ENCODE measurements around the gene STAT5B. TPM values are rescaled to one million over a fixed set of nuclear protein-coding genes. Genes with fewer than 3 reads are reported as not detected.

STAT5B gene
- polyA plus RNA-seq, 2 donors: 14.0 to 14.4 TPM

DNA sequence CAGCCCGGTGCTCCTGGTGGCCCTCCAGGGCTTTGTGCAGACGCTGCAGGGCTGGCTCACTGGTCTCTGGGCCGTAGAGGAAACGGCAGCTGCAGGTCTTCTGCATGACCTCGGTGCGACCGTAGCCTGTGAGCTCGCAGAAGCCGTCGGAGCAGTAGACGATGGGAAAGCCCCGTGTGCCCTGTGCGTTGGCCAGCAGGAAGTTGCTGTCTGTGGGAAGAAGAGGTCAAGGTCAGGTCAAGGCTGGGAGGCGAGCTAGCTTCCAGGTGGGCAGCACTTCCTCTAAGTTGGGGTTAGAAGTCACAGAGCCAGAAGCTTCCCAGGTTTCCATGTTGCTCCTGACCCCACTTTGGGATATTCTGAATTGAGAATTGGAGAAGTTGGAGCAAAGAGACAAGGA lies 97.4 kb downstream of the STAT5B start:
- no peak overlapping the region for H3K27ac ChIP-seq (ENCODE audit: low read depth in 2 of 2, low read length in 1 of 2)
- no peak overlapping the region for H3K4me3 ChIP-seq (ENCODE audit: low read depth in 1 of 2, low read length in 2 of 2)
- H3K9me3 ChIP-seq (ENCODE audit: control insufficient read depth in 2 of 2, insufficient read depth in 1 of 2, low read depth in 1 of 2, low read length in 1 of 2): no peaks in the 10 kb centered on the region
- H3K36me3 ChIP-seq (ENCODE audit: control insufficient read depth in 2 of 2, insufficient read depth in 2 of 2, low read length in 1 of 2): no peaks in the 10 kb centered on the region
- WGBS, 2 donors: 34 to 37% methylated on average over 14 of the region's 14 CpGs
- peaks cover 0 to 2% of the 10 kb centered on the region in 2 donors for H3K27me3 ChIP-seq (ENCODE audit: control insufficient read depth in 1 of 2, insufficient read depth in 2 of 2, low read length in 2 of 2)
- peaks cover 7% of the 10 kb centered on the region in 2 donors for H3K4me1 ChIP-seq (ENCODE audit: control insufficient read depth in 2 of 2, insufficient read depth in 2 of 2, low read length in 1 of 2)

DNA sequence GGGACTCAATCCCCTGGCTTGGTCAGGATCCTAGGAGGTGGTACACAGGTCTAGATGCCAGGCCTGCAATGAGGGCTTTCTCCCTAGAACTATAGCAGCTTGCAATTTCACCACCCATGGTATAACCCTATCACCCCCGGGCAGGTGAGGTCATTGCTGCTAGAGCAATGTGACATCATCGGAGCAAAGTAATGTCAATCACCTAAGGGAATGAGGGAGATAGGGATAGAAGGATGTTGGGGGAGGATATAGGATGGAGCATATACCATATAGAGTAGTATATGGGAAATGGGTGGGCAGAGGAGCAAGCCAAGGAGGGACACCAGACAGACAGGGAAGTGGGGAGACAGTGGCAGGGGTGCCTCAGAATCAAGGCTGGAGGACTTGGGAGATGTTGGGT lies 98.5 kb downstream of the STAT5B start:
- peaks cover 7% of the 10 kb centered on the region in 2 donors for H3K4me1 ChIP-seq (ENCODE audit: control insufficient read depth in 2 of 2, insufficient read depth in 2 of 2, low read length in 1 of 2)
- H3K36me3 ChIP-seq (ENCODE audit: control insufficient read depth in 2 of 2, insufficient read depth in 2 of 2, low read length in 1 of 2): no peaks in the 10 kb centered on the region
- no peak overlapping the region for H3K27ac ChIP-seq (ENCODE audit: low read depth in 2 of 2, low read length in 1 of 2)
- no peaks in the 10 kb centered on the region for H3K9me3 ChIP-seq (ENCODE audit: control insufficient read depth in 2 of 2, insufficient read depth in 1 of 2, low read depth in 1 of 2, low read length in 1 of 2)
- H3K27me3 ChIP-seq (ENCODE audit: control insufficient read depth in 1 of 2, insufficient read depth in 2 of 2, low read length in 2 of 2): peaks cover 0 to 2% of the 10 kb centered on the region in 2 donors
- H3K4me3 ChIP-seq (ENCODE audit: low read depth in 1 of 2, low read length in 2 of 2): no peak overlapping the region
- 86 to 88% methylated on average over 2 of the region's 2 CpGs for WGBS, 2 donors

DNA sequence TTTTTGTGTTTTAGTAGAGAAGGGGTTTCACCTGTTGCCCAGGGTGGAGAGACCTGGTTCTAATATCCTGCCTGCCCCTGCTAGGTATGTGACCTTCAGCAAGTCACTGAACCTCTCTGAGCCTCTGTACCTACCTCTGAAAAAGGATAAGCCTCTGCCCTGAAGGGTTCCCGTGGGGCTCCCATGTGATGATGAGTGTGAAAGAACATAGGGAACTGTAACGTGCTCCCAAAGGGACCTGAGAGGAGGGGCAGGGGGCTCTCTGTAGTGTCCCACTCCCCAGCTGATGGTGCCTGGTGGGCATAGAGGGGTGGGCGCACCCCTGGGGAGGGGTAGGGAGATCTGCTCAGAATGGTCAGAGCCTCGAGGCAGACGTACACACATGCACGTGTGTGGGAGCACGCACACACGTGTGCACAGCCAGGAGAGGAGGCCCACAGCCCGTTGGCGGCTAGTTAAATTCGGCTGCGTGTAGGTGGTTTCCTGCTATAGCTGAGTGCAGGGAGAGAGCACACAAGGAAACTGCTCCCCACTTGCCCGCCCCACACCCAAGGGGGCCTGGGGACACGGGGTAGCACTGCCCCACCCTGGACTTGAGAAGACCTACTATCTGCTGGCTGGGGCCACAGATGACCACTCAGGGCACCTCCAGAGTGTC lies 101.9 kb downstream of the STAT5B start:
- no peaks in the 10 kb centered on the region for H3K27me3 ChIP-seq (ENCODE audit: control insufficient read depth in 1 of 2, insufficient read depth in 2 of 2, low read length in 2 of 2)
- no peaks in the 10 kb centered on the region for H3K9me3 ChIP-seq (ENCODE audit: control insufficient read depth in 2 of 2, insufficient read depth in 1 of 2, low read depth in 1 of 2, low read length in 1 of 2)
- 71 to 74% methylated on average over 14 of the region's 14 CpGs for WGBS, 2 donors
- H3K4me3 ChIP-seq (ENCODE audit: low read depth in 1 of 2, low read length in 2 of 2): no peak overlapping the region
- H3K4me1 ChIP-seq (ENCODE audit: control insufficient read depth in 2 of 2, insufficient read depth in 2 of 2, low read length in 1 of 2): no peaks in the 10 kb centered on the region
- no peak overlapping the region for H3K27ac ChIP-seq (ENCODE audit: low read depth in 2 of 2, low read length in 1 of 2)
- H3K36me3 ChIP-seq (ENCODE audit: control insufficient read depth in 2 of 2, insufficient read depth in 2 of 2, low read length in 1 of 2): no peaks in the 10 kb centered on the region

DNA sequence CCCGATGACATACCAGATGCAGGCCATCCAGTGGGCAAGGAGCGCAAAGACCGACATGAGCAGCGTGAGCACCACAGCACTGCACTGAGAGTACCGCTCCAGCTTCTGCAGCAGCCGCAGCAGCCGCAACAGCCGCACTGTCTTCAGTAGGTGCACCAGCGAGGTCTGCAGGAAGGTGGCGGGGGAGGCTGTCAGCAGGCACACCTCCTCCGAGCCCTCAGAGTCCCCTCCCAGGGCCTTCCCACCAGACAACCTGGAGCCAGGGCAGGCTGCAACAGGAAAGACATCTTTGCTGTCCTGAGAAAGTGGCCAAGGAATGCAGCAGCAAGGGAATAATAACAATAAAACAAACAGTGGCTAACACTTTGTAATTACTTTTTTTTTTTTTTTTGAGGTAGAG lies 104.4 kb downstream of the STAT5B start:
- WGBS, 2 donors: 45 to 57% methylated on average over 11 of the region's 11 CpGs
- H3K27ac ChIP-seq (ENCODE audit: low read depth in 2 of 2, low read length in 1 of 2): no peak overlapping the region
- no peaks in the 10 kb centered on the region for H3K36me3 ChIP-seq (ENCODE audit: control insufficient read depth in 2 of 2, insufficient read depth in 2 of 2, low read length in 1 of 2)
- no peaks in the 10 kb centered on the region for H3K27me3 ChIP-seq (ENCODE audit: control insufficient read depth in 1 of 2, insufficient read depth in 2 of 2, low read length in 2 of 2)
- no peaks in the 10 kb centered on the region for H3K9me3 ChIP-seq (ENCODE audit: control insufficient read depth in 2 of 2, insufficient read depth in 1 of 2, low read depth in 1 of 2, low read length in 1 of 2)
- no peak overlapping the region for H3K4me3 ChIP-seq (ENCODE audit: low read depth in 1 of 2, low read length in 2 of 2)
- H3K4me1 ChIP-seq (ENCODE audit: control insufficient read depth in 2 of 2, insufficient read depth in 2 of 2, low read length in 1 of 2): no peaks in the 10 kb centered on the region

DNA sequence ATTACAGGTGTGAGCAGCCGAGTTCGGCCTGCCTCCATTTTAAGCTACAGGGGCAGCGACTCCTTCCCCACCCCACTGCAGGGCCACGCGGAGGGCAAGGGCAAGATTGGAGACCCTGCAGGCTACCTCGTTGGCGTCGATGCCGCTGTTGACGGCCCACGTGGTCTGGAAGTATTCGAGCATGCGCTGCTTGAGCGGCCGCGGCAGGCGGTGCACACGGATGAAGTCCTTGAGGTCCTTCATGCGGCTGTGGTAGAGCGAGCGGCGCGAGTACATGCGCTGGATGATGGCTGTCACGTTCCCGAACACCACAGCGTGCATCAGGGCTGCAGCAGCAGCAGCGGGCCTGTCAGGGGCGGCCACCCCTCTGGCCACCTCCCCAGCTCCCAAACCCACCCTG lies 106.8 kb downstream of the STAT5B start:
- Histone ChIP-seq H3K4me1 (ENCODE audit: control insufficient read depth in 2 of 2, insufficient read depth in 2 of 2, low read length in 1 of 2) (no peaks in the 10 kb centered on the region), H3K4me3 (ENCODE audit: low read depth in 1 of 2, low read length in 2 of 2) (no peak overlapping the region), H3K27me3 (ENCODE audit: control insufficient read depth in 1 of 2, insufficient read depth in 2 of 2, low read length in 2 of 2) (no peaks in the 10 kb centered on the region), H3K9me3 (ENCODE audit: control insufficient read depth in 2 of 2, insufficient read depth in 1 of 2, low read depth in 1 of 2, low read length in 1 of 2) (no peaks in the 10 kb centered on the region), H3K36me3 (ENCODE audit: control insufficient read depth in 2 of 2, insufficient read depth in 2 of 2, low read length in 1 of 2) (no peaks in the 10 kb centered on the region), H3K27ac (ENCODE audit: low read depth in 2 of 2, low read length in 1 of 2) (no peak overlapping the region)
- WGBS, 2 donors: 93 to 94% methylated on average over 29 of the region's 29 CpGs

DNA sequence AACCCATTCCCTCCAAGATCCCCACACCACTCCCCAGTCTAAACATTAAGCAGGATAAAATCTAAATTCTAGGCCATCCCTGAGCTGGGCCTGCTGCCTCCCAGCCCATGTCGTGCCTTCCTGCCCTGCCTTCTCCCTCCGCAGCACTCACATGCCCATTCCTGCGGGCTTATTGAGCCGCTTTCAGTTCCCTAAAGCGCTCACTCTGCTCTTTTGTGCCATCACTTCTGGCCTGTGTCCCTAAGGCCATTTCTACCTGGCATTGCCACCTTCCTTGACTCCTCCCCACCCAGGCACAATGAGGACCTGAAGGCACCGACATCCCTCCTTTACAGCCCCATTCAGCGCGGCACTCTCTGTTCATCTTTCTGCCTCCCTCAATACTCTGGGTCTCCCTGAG lies 108.4 kb downstream of the STAT5B start:
- H3K36me3 ChIP-seq (ENCODE audit: control insufficient read depth in 2 of 2, insufficient read depth in 2 of 2, low read length in 1 of 2): no peaks in the 10 kb centered on the region
- no peaks in the 10 kb centered on the region for H3K9me3 ChIP-seq (ENCODE audit: control insufficient read depth in 2 of 2, insufficient read depth in 1 of 2, low read depth in 1 of 2, low read length in 1 of 2)
- H3K4me1 ChIP-seq (ENCODE audit: control insufficient read depth in 2 of 2, insufficient read depth in 2 of 2, low read length in 1 of 2): no peaks in the 10 kb centered on the region
- no peak overlapping the region for H3K27ac ChIP-seq (ENCODE audit: low read depth in 2 of 2, low read length in 1 of 2)
- H3K27me3 ChIP-seq (ENCODE audit: control insufficient read depth in 1 of 2, insufficient read depth in 2 of 2, low read length in 2 of 2): no peaks in the 10 kb centered on the region
- 90% methylated on average over 8 of the region's 8 CpGs for WGBS, 2 donors
- H3K4me3 ChIP-seq (ENCODE audit: low read depth in 1 of 2, low read length in 2 of 2): no peak overlapping the region

DNA sequence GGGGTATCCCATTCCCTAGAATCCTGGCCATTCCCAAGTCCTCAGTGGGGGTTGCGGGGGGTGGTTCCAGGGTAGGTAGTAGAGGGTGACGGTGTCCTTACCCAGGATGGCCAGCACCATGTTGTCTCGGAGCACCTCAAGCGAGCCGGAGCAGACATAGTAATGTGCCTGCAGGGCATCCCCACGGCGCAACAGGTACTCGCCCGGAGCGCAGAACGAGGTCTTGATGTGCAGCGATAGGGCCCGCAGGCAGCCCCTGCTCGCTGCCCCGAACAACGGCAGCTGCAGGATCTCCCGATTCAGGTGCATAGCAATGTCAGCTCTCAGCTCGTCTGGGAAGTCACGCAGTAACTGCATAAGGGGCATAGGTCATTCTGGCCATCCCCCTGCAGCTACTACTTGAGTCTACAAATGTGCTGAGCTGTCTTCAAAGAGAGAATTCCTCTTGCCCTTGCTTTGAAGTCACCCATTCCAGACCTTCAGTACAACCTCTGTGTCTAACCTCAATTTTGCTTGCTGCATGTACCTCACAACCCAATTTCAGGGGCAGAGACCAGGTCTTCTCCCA lies 109.9 kb downstream of the STAT5B start:
- H3K9me3 ChIP-seq (ENCODE audit: control insufficient read depth in 2 of 2, insufficient read depth in 1 of 2, low read depth in 1 of 2, low read length in 1 of 2): no peaks in the 10 kb centered on the region
- H3K27ac ChIP-seq (ENCODE audit: low read depth in 2 of 2, low read length in 1 of 2): no peak overlapping the region
- H3K36me3 ChIP-seq (ENCODE audit: control insufficient read depth in 2 of 2, insufficient read depth in 2 of 2, low read length in 1 of 2): no peaks in the 10 kb centered on the region
- H3K4me1 ChIP-seq (ENCODE audit: control insufficient read depth in 2 of 2, insufficient read depth in 2 of 2, low read length in 1 of 2): no peaks in the 10 kb centered on the region
- no peak overlapping the region for H3K4me3 ChIP-seq (ENCODE audit: low read depth in 1 of 2, low read length in 2 of 2)
- no peaks in the 10 kb centered on the region for H3K27me3 ChIP-seq (ENCODE audit: control insufficient read depth in 1 of 2, insufficient read depth in 2 of 2, low read length in 2 of 2)
- WGBS, 2 donors: 90% methylated on average over 19 of the region's 19 CpGs

DNA sequence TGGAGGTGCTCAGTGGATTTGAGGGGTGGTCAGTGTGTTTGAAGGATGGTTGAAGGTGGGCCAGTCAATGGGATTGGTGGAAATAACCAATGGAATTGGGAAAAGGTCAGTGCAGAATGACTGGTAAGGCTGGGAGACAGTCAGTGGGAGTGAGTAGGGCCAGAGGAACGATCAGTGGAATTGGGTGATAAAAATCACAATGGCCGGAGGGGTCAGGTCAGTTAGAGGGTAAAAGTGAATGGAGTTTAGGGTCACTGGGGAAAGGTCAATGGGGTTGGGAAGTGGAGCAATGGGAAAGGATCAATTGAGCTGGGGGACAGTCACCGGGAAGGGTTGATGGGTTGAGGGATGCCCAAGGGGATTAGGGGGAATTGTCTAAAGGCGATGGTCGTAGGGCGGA lies 110.4 kb downstream of the STAT5B start:
- WGBS, 2 donors: 89 to 96% methylated on average over 6 of the region's 6 CpGs
- Histone ChIP-seq H3K27me3 (ENCODE audit: control insufficient read depth in 1 of 2, insufficient read depth in 2 of 2, low read length in 2 of 2) (no peaks in the 10 kb centered on the region), H3K27ac (ENCODE audit: low read depth in 2 of 2, low read length in 1 of 2) (no peak overlapping the region), H3K4me3 (ENCODE audit: low read depth in 1 of 2, low read length in 2 of 2) (no peak overlapping the region), H3K9me3 (ENCODE audit: control insufficient read depth in 2 of 2, insufficient read depth in 1 of 2, low read depth in 1 of 2, low read length in 1 of 2) (no peaks in the 10 kb centered on the region), H3K36me3 (ENCODE audit: control insufficient read depth in 2 of 2, insufficient read depth in 2 of 2, low read length in 1 of 2) (no peaks in the 10 kb centered on the region), H3K4me1 (ENCODE audit: control insufficient read depth in 2 of 2, insufficient read depth in 2 of 2, low read length in 1 of 2) (no peaks in the 10 kb centered on the region)

DNA sequence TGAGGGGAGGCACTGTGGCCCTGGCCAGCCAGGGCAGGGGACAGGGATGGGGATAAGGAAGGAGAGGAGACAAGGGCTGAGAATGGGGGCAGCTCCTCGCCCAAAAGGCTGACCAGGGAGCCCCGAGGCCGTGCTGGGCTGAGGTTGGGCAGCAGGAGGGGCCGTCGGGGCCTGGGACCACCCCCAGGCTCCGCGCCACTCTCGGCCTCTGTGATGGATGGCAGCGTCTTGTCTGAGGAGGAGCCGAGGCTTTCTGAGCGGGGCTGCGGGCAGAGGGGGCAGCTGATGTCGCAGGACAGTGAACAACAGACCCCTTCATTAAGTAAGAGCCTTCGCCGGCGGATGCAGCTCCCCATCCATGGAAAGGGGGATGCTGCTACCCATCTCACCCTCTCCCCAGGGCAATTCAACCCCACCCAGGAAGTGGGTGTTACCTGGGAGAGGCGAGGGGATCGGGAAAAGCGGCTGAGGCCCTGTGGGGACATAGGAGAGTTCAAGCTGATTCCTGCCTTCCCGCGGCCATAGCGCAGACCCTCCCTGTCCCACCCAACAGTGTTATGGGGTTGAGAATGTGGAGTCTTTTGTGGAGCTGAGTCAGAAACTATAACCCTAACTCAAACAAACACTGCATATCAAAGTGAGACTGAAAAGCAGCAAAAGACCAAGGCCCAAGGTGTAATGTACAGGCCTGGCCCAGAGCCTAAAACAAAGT lies 112.3 kb downstream of the STAT5B start:
- Histone ChIP-seq H3K4me3 (ENCODE audit: low read depth in 1 of 2, low read length in 2 of 2) (no peak overlapping the region), H3K36me3 (ENCODE audit: control insufficient read depth in 2 of 2, insufficient read depth in 2 of 2, low read length in 1 of 2) (no peaks in the 10 kb centered on the region), H3K27me3 (ENCODE audit: control insufficient read depth in 1 of 2, insufficient read depth in 2 of 2, low read length in 2 of 2) (no peaks in the 10 kb centered on the region), H3K27ac (ENCODE audit: low read depth in 2 of 2, low read length in 1 of 2) (no peak overlapping the region), H3K4me1 (ENCODE audit: control insufficient read depth in 2 of 2, insufficient read depth in 2 of 2, low read length in 1 of 2) (no peaks in the 10 kb centered on the region), H3K9me3 (ENCODE audit: control insufficient read depth in 2 of 2, insufficient read depth in 1 of 2, low read depth in 1 of 2, low read length in 1 of 2) (no peaks in the 10 kb centered on the region)
- 46 to 56% methylated on average over 22 of the region's 22 CpGs for WGBS, 2 donors

DNA sequence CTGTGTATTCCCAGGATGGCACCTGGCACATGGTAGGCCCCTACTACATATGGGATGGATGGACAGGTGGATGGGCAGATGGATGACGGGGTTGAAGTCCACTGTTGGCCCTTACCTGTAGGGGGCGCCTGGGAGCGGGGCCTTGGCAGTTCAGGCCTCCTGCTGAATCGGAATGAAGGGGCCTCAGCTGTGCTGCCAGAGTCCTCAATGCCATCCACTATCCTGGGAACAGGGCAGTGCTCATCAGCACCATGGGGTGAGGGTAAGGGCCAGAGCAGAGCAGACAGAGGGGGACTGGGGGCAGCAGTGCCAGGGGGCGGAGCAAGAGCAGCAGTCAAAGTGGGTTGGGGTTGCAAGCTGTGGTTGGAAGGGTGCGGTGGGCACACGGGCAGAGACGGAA lies 113.1 kb downstream of the STAT5B start:
- H3K9me3 ChIP-seq (ENCODE audit: control insufficient read depth in 2 of 2, insufficient read depth in 1 of 2, low read depth in 1 of 2, low read length in 1 of 2): no peaks in the 10 kb centered on the region
- WGBS, 2 donors: 55 to 60% methylated on average over 8 of the region's 8 CpGs
- no peak overlapping the region for H3K27ac ChIP-seq (ENCODE audit: low read depth in 2 of 2, low read length in 1 of 2)

More for the DNA sequence above, 113.1 kb downstream of the STAT5B start:
- no peak overlapping the region for H3K4me3 ChIP-seq (ENCODE audit: low read depth in 1 of 2, low read length in 2 of 2)
- no peaks in the 10 kb centered on the region for H3K27me3 ChIP-seq (ENCODE audit: control insufficient read depth in 1 of 2, insufficient read depth in 2 of 2, low read length in 2 of 2)
- no peaks in the 10 kb centered on the region for H3K36me3 ChIP-seq (ENCODE audit: control insufficient read depth in 2 of 2, insufficient read depth in 2 of 2, low read length in 1 of 2)
- H3K4me1 ChIP-seq (ENCODE audit: control insufficient read depth in 2 of 2, insufficient read depth in 2 of 2, low read length in 1 of 2): no peaks in the 10 kb centered on the region

All from esophagus (tissue), 2 donors.